HCT116 (cell line): ENCODE results near the gene OLFML1. TPM values are rescaled to one million over a fixed set of nuclear protein-coding genes. Genes with fewer than 3 reads are reported as not detected.

Source experiments
- ATAC-seq: fragments of 200-7000 bp; cut with Tn5 transposase; 2 replicates; pipeline ENCODE4 v1.9.1; 2020; ENCODE audit warnings: mild to moderate bottlenecking, moderate library complexity
- BruUV-seq: library from RNA; stranded (reverse); fragments of 400-500 nt; replicated peaks from 2 replicates; lab custom pipeline; 2021; lab: Mats Ljungman, UMichigan
- CTCF ChIA-PET: fragments of 300-600 bp; sonication (Branson Sonifier 250); formaldehyde crosslinking; loops from one replicate; lab custom pipeline; 2021; ENCODE audit warnings: antibody characterized with exemption; lab: Charles Lee
- POLR2A ChIA-PET: fragments of 300-600, 350-600 bp; sonication (Branson Sonifier 250); formaldehyde crosslinking; loops from one replicate; lab custom pipeline; 2021; ENCODE audit warnings: antibody characterized with exemption; lab: Charles Lee
- RAD21 ChIA-PET, 2 experiments: fragments of 300-600 bp; sonication (Branson Sonifier 250); formaldehyde crosslinking; loops; one replicate each; lab custom pipeline; 2023; ENCODE audit warnings: low total read pairs in 2 of 2; ENCODE audit not compliant: uncharacterized antibody in 2 of 2, unreplicated experiment in 2 of 2, low non-redundant PET in 1 of 2; lab: Charles Lee
- DNase-seq: peaks from one replicate; pipeline ENCODE4 v3.0.0-alpha.2; 2010; ENCODE audit warnings: low read depth, low spot score
- H2AFZ ChIP-seq: fragments of 200-600 bp; shearing (Covaris generic), sonication (generic); 2 replicates; pipeline ENCODE4 v1.6.1; 2017; ENCODE audit warnings: low read depth, mixed run types, mixed read lengths, antibody characterized with exemption, low read length; ENCODE audit not compliant: poor library complexity, severe bottlenecking
- H3K27ac ChIP-seq: 2 replicates; pipeline ENCODE4 v1.5.1; 2012; ENCODE audit warnings: low read depth, low read length
- H3K27me3 ChIP-seq: fragments of 200-600 bp; sonication (generic); 2 replicates; pipeline ENCODE4 v1.6.1; 2016; ENCODE audit warnings: mixed run types, low read length, mixed read lengths; ENCODE audit not compliant: insufficient read depth
- H3K36me3 ChIP-seq, 2 experiments: fragments of 200-500 bp in 1 of 2; fragments of 200-600 bp in 1 of 2; sonication (Bioruptor generic) in 1 of 2; sonication (generic) in 1 of 2; 2 replicates each; pipeline versions ENCODE4 v1.5.1 to v1.6.1; 2014 to 2016; ENCODE audit warnings: low read length in 2 of 2, inconsistent platforms in 1 of 2, mixed read lengths in 1 of 2, mixed run types in 1 of 2; ENCODE audit not compliant: insufficient read depth in 2 of 2, control insufficient read depth in 1 of 2
- H3K4me1 ChIP-seq, 2 experiments: fragments of 200-600 bp in 1 of 2; sonication (generic) in 1 of 2; 2 replicates each; pipeline versions ENCODE4 v1.5.1 to v1.6.1; 2012 to 2017; ENCODE audit warnings: low read length in 2 of 2, inconsistent platforms in 1 of 2, mild to moderate bottlenecking in 1 of 2, mixed read lengths in 1 of 2, mixed run types in 1 of 2, moderate library complexity in 1 of 2; ENCODE audit not compliant: insufficient read depth in 2 of 2, control insufficient read depth in 1 of 2
- H3K4me2 ChIP-seq: fragments of 200-600 bp; sonication (generic); 2 replicates; pipeline ENCODE4 v1.6.1; 2017; ENCODE audit warnings: mixed run types, low read length, mixed read lengths
- H3K4me3 ChIP-seq, 2 experiments: fragments of 200-600 bp in 1 of 2; sonication (generic) in 1 of 2; replicated peaks in 1 of 2; 2 replicates each; pipeline ENCODE4 v1.5.1; 2011 to 2016; ENCODE audit warnings: low read length in 2 of 2, control low read depth in 1 of 2, low read depth in 1 of 2, mild to moderate bottlenecking in 1 of 2, mixed read lengths in 1 of 2, mixed run types in 1 of 2
- H3K79me2 ChIP-seq: fragments of 200-600 bp; sonication (generic); 2 replicates; pipeline ENCODE4 v1.6.1; 2017; ENCODE audit warnings: mild to moderate bottlenecking, mixed run types, low read length, moderate library complexity, mixed read lengths; ENCODE audit not compliant: insufficient read depth
- H3K9ac ChIP-seq: fragments of 200-600 bp; sonication (generic); 2 replicates; pipeline ENCODE4 v1.6.1; 2016; ENCODE audit warnings: low read length, mixed read lengths
- H3K9me2 ChIP-seq: fragments of 200-600 bp; sonication (generic), shearing (Covaris generic); 2 replicates; pipeline ENCODE4 v1.6.1; 2017; ENCODE audit warnings: mixed run types, mild to moderate bottlenecking, moderate library complexity; ENCODE audit not compliant: insufficient read depth
- H3K9me3 ChIP-seq, 2 experiments: fragments of 200-500 bp in 1 of 2; fragments of 200-600 bp in 1 of 2; sonication (Bioruptor generic) in 1 of 2; sonication (generic) in 1 of 2; 2 replicates each; pipeline ENCODE4 v1.6.1; 2014 to 2017; ENCODE audit warnings: low read length in 2 of 2, mixed read lengths in 2 of 2, inconsistent platforms in 1 of 2, low read depth in 1 of 2, mild to moderate bottlenecking in 1 of 2, mixed run types in 1 of 2, moderate library complexity in 1 of 2; ENCODE audit not compliant: control insufficient read depth in 1 of 2, insufficient read depth in 1 of 2
- H4K20me1 ChIP-seq: fragments of 200-600 bp; sonication (generic), shearing (Covaris generic); 2 replicates; pipeline ENCODE4 v1.6.1; 2017; ENCODE audit warnings: mixed run types, mild to moderate bottlenecking, moderate library complexity; ENCODE audit not compliant: insufficient read depth
- CBX3 ChIP-seq: IDR thresholded peaks from 2 replicates; pipeline ENCODE4 v1.6.1; 2012; ENCODE audit warnings: low read depth
- CEBPB ChIP-seq: IDR thresholded peaks from 2 replicates; pipeline ENCODE4 v1.6.1; 2012; ENCODE audit warnings: low read depth
- ELF1 ChIP-seq: IDR thresholded peaks from 2 replicates; pipeline ENCODE4 v1.6.1; 2012; ENCODE audit warnings: low read depth, borderline replicate concordance
- EZH2 ChIP-seq: fragments of 200-600 bp; sonication (generic); IDR thresholded peaks from 2 replicates; pipeline ENCODE4 v1.6.1; 2017; ENCODE audit warnings: antibody characterized with exemption, mixed run types
- EZH2phosphoT487 ChIP-seq: fragments of 200-600 bp; IDR thresholded peaks from 2 replicates; pipeline ENCODE4 v1.6.1; 2018; ENCODE audit warnings: antibody characterized with exemption, borderline replicate concordance
- FOSL1 ChIP-seq: IDR thresholded peaks from 2 replicates; pipeline ENCODE4 v1.6.1; 2012; ENCODE audit warnings: low read depth
- JUND ChIP-seq: IDR thresholded peaks from 2 replicates; pipeline ENCODE4 v1.6.1; 2012
- POLR2A ChIP-seq: IDR thresholded peaks from 2 replicates; pipeline ENCODE4 v1.7.0; 2011; ENCODE audit warnings: borderline replicate concordance; ENCODE audit not compliant: insufficient read depth, insufficient read length; ENCODE audit errors: extremely low read depth
- SRF ChIP-seq: IDR thresholded peaks from 2 replicates; pipeline ENCODE4 v1.6.1; 2012; ENCODE audit warnings: low read depth
- TCF7L2 ChIP-seq: IDR thresholded peaks from 2 replicates; pipeline ENCODE4 v1.7.0; 2011; ENCODE audit warnings: borderline replicate concordance, inconsistent platforms; ENCODE audit not compliant: insufficient read depth, insufficient read length; ENCODE audit errors: extremely low read depth
- YY1 ChIP-seq: IDR thresholded peaks from 2 replicates; pipeline ENCODE4 v1.6.1; 2011; ENCODE audit warnings: low read length, low read depth, moderate library complexity, mild to moderate bottlenecking; ENCODE audit not compliant: insufficient replicate concordance; ENCODE audit errors: extremely low read depth
- ZFX ChIP-seq: fragments of 450-650 bp; IDR thresholded peaks from 2 replicates; pipeline ENCODE4 v1.6.1; 2017
- ZNF274 ChIP-seq: fragments of 200-500 bp; sonication (Bioruptor generic); IDR thresholded peaks from 2 replicates; pipeline ENCODE4 v1.6.1; 2014; ENCODE audit warnings: mild to moderate bottlenecking, low read depth, low read length, inconsistent platforms
- intact Hi-C: fragments of 100-400 bp; cut with micrococcal nuclease; formaldehyde crosslinking; loops from 2 replicates; pipeline ENCODE4 v1.10.0; 2022
- total RNA-seq: library from RNA; stranded (reverse); gene quantifications from one replicate; pipeline ENCODE4 v1.2.1, GENCODE V29; 2021; ENCODE audit not compliant: unreplicated experiment
- TF ChIP-seq, protein P1 (sequence below): IDR thresholded peaks from 2 replicates; pipeline ENCODE4 v1.6.1; 2011; ENCODE audit warnings: mild to moderate bottlenecking, low read length, moderate library complexity; ENCODE audit not compliant: insufficient replicate concordance; ENCODE audit errors: extremely low read depth
- TF ChIP-seq, protein P2 (sequence below): IDR thresholded peaks from 2 replicates; pipeline ENCODE4 v1.6.1; 2012
- TF ChIP-seq, protein P3 (sequence below): IDR thresholded peaks from 2 replicates; pipeline ENCODE4 v1.6.1; 2012
- TF ChIP-seq, protein P4 (sequence below): IDR thresholded peaks from 2 replicates; pipeline ENCODE4 v1.6.1; 2012; ENCODE audit warnings: low read depth
- TF ChIP-seq, protein P5 (sequence below), 3 experiments: fragments of 200-600 bp in 1 of 3; sonication (generic) in 1 of 3; IDR thresholded peaks in 2 of 3; conservative IDR thresholded peaks in 1 of 3; 2 replicates each; pipeline ENCODE4 v1.5.1; 2012 to 2017; ENCODE audit warnings: low read depth in 2 of 3, low read length in 2 of 3, antibody characterized with exemption in 1 of 3, borderline replicate concordance in 1 of 3, control low read depth in 1 of 3, mild to moderate bottlenecking in 1 of 3, mixed read lengths in 1 of 3, mixed run types in 1 of 3, moderate library complexity in 1 of 3; ENCODE audit not compliant: insufficient read depth in 1 of 3

OLFML1 gene
- total RNA-seq, 1 experiment from 2014 or later = not detected

DNA sequence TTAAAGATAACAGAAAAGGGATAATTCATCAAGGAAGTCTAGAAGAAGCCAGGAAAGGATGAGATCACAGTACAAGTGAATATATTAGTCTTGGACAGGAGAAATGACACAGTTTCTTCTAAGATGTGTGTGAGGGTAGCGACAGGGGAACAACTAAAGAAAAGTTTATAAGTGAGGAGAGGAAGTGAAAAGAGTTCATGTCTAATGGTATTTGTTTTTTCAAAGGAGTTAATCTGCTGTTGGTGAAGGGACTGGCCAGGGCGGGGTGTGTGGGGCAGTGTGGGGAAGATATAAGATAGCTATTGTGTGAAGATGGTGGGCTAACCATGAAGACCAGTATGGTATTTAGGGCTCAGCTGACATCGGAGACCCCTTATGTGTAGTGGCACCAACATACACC is 20.9 kb downstream of the OLFML1 start:
- no peaks in the 10 kb centered on the region for H3K36me3 ChIP-seq
- DNase-seq (no peak), ATAC-seq (no peak)
- H3K4me1 ChIP-seq = no peaks in the 10 kb centered on the region
- ChIA-PET CTCF (no interaction called here), RAD21 (no interaction called here), POLR2A (no interaction called here)
- H3K27me3 ChIP-seq = no peaks in the 10 kb centered on the region
- no peak overlapping the region for H3K9ac ChIP-seq
- intact Hi-C loops = no loop called here
- no peaks in the 10 kb centered on the region for H3K9me3 ChIP-seq
- no peak overlapping the region for H2AFZ ChIP-seq
- H3K9me2 ChIP-seq = no peaks in the 10 kb centered on the region
- no peaks in the 10 kb centered on the region for H4K20me1 ChIP-seq
- no peaks in the 10 kb centered on the region for H3K79me2 ChIP-seq
- no peak overlapping the region for H3K4me3 ChIP-seq
- no peak for TF ChIP-seq EZH2
- TF ChIP-seq JUND = no peak
- no peak for TF ChIP-seq YY1
- no peak for TF ChIP-seq ELF1
- TF ChIP-seq SRF = no peak
- TF ChIP-seq, protein P1, sequence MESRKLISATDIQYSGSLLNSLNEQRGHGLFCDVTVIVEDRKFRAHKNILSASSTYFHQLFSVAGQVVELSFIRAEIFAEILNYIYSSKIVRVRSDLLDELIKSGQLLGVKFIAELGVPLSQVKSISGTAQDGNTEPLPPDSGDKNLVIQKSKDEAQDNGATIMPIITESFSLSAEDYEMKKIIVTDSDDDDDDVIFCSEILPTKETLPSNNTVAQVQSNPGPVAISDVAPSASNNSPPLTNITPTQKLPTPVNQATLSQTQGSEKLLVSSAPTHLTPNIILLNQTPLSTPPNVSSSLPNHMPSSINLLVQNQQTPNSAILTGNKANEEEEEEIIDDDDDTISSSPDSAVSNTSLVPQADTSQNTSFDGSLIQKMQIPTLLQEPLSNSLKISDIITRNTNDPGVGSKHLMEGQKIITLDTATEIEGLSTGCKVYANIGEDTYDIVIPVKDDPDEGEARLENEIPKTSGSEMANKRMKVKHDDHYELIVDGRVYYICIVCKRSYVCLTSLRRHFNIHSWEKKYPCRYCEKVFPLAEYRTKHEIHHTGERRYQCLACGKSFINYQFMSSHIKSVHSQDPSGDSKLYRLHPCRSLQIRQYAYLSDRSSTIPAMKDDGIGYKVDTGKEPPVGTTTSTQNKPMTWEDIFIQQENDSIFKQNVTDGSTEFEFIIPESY = no peak
- TF ChIP-seq CEBPB = no peak
- no peak for TF ChIP-seq ZNF274
- no peak for TF ChIP-seq ZFX
- no peak for TF ChIP-seq CBX3
- TF ChIP-seq, protein P2, sequence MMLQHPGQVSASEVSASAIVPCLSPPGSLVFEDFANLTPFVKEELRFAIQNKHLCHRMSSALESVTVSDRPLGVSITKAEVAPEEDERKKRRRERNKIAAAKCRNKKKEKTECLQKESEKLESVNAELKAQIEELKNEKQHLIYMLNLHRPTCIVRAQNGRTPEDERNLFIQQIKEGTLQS = no peak
- TF ChIP-seq, protein P3, sequence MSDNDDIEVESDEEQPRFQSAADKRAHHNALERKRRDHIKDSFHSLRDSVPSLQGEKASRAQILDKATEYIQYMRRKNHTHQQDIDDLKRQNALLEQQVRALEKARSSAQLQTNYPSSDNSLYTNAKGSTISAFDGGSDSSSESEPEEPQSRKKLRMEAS = no peak
- TF ChIP-seq FOSL1 = no peak
- TF ChIP-seq, protein P4, sequence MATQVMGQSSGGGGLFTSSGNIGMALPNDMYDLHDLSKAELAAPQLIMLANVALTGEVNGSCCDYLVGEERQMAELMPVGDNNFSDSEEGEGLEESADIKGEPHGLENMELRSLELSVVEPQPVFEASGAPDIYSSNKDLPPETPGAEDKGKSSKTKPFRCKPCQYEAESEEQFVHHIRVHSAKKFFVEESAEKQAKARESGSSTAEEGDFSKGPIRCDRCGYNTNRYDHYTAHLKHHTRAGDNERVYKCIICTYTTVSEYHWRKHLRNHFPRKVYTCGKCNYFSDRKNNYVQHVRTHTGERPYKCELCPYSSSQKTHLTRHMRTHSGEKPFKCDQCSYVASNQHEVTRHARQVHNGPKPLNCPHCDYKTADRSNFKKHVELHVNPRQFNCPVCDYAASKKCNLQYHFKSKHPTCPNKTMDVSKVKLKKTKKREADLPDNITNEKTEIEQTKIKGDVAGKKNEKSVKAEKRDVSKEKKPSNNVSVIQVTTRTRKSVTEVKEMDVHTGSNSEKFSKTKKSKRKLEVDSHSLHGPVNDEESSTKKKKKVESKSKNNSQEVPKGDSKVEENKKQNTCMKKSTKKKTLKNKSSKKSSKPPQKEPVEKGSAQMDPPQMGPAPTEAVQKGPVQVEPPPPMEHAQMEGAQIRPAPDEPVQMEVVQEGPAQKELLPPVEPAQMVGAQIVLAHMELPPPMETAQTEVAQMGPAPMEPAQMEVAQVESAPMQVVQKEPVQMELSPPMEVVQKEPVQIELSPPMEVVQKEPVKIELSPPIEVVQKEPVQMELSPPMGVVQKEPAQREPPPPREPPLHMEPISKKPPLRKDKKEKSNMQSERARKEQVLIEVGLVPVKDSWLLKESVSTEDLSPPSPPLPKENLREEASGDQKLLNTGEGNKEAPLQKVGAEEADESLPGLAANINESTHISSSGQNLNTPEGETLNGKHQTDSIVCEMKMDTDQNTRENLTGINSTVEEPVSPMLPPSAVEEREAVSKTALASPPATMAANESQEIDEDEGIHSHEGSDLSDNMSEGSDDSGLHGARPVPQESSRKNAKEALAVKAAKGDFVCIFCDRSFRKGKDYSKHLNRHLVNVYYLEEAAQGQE = no peak
- TF ChIP-seq, protein P5, sequence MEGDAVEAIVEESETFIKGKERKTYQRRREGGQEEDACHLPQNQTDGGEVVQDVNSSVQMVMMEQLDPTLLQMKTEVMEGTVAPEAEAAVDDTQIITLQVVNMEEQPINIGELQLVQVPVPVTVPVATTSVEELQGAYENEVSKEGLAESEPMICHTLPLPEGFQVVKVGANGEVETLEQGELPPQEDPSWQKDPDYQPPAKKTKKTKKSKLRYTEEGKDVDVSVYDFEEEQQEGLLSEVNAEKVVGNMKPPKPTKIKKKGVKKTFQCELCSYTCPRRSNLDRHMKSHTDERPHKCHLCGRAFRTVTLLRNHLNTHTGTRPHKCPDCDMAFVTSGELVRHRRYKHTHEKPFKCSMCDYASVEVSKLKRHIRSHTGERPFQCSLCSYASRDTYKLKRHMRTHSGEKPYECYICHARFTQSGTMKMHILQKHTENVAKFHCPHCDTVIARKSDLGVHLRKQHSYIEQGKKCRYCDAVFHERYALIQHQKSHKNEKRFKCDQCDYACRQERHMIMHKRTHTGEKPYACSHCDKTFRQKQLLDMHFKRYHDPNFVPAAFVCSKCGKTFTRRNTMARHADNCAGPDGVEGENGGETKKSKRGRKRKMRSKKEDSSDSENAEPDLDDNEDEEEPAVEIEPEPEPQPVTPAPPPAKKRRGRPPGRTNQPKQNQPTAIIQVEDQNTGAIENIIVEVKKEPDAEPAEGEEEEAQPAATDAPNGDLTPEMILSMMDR (IDR thresholded peaks at IDR 0.05 in 2 of 3, conservative IDR thresholded peaks at IDR 0.05 in 1 of 3; ENCODE audit: borderline replicate concordance in 1 of 3, insufficient read depth in 1 of 3, low read depth in 2 of 3, low read length in 2 of 3) = no peak
- no peak for TF ChIP-seq EZH2phosphoT487
- no peak for TF ChIP-seq TCF7L2
- no peak for TF ChIP-seq POLR2A
- no peak overlapping the region for H3K27ac ChIP-seq
- BruUV-seq = no TSS peak
- no peak overlapping the region for H3K4me2 ChIP-seq
